ENCODE results near the gene WIPF1.

WIPF1 gene

DNA sequence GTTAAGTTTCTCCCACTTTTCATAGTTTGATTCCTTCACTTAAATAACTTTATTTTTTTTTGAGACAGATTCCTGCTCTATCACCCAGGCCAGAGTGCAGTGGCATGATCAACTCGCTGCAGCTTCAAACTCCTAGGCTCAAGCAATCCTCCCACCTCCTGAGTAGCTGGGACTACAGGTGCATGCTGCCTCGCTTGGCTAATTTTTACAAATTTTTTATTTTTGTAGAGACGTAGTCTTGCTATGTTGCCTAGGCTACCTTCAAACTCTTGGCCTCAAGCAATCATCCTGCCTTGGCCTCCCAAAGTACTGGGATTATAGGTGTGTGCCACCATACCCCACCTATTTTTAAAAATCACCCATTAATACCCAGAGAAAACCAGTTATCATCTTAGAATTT lies 14.2 kb upstream of the WIPF1 start:
- Histone ChIP-seq H2AK5ac (ENCODE audit: low read length, severe bottlenecking) (no peak overlapping the region), H3K23ac (ENCODE audit: low read length in 2 of 2) (no peak overlapping the region), H2BK15ac (ENCODE audit: low read depth, poor library complexity, severe bottlenecking) (no peak overlapping the region), H3K4me1 (ENCODE audit: control insufficient read depth, insufficient read depth, low read depth, low read length) (peaks cover 4% of the 10 kb centered on the region), H3K27ac (ENCODE audit: low read length, poor library complexity, severe bottlenecking) (no peak overlapping the region), H4K91ac (ENCODE audit: low read length) (no peak overlapping the region), H2BK120ac (ENCODE audit: low read depth, low read length) (no peak overlapping the region), H3K18ac (ENCODE audit: low read depth in 1 of 2, low read length in 2 of 2) (no peak overlapping the region), H4K8ac (ENCODE audit: low read length) (no peak overlapping the region), H3K9me3 (ENCODE audit: control insufficient read depth, low read length) (no peaks in the 10 kb centered on the region), H3K36me3 (ENCODE audit: control insufficient read depth in 1 of 2, insufficient read depth in 2 of 2, low read depth in 1 of 2, low read length in 2 of 2) (peaks cover 3% of the 10 kb centered on the region in 2 experiments), H2AFZ (ENCODE audit: low read depth, low read length) (no peak overlapping the region), H2BK12ac (ENCODE audit: low read length in 2 of 2) (no peak overlapping the region), H3K4me2 (ENCODE audit: low read length, poor library complexity, severe bottlenecking) (no peak overlapping the region), H3K9ac (ENCODE audit: low read length) (no peak overlapping the region), H3K4ac (ENCODE audit: low read depth in 1 of 2, low read length in 2 of 2) (no peak overlapping the region), H3K27me3 (ENCODE audit: control insufficient read depth in 1 of 2, insufficient read depth in 1 of 2, low read length in 2 of 2) (no peaks in the 10 kb centered on the region), H3K14ac (ENCODE audit: low read length in 2 of 2) (no peak overlapping the region), H2BK5ac (ENCODE audit: low read depth, low read length, poor library complexity, severe bottlenecking) (no peak overlapping the region), H3K79me1 (replicated peaks; ENCODE audit: low read length, poor library complexity, severe bottlenecking) (peaks cover 15% of the 10 kb centered on the region), H3K4me3 (ENCODE audit: insufficient read depth in 1 of 2, low read depth in 1 of 2, low read length in 2 of 2) (no peak overlapping the region)
- no peak for DNase-seq
- 98% methylated on average over 3 of the region's 3 CpGs for WGBS

DNA sequence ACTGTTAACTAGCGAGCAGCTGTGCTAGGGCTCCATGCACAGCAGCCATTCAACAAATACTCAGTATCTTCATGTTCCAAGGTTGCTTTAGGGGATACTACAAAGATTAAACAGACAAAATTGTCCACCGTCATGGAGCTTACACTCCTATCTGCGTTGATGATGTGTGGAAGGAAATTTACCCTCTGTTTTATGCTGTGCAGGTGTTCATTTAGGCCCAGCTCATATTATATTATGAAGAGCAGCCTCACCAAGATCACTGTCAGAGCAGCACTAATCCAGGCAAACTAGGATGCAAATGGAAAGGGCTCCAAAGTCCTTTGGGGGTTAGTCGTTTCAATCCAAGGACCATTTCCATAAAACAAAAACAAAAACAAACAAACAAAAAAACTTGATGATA lies 13.4 kb upstream of the WIPF1 start:
- 93% methylated on average over 2 of the region's 4 CpGs for WGBS

DNA sequence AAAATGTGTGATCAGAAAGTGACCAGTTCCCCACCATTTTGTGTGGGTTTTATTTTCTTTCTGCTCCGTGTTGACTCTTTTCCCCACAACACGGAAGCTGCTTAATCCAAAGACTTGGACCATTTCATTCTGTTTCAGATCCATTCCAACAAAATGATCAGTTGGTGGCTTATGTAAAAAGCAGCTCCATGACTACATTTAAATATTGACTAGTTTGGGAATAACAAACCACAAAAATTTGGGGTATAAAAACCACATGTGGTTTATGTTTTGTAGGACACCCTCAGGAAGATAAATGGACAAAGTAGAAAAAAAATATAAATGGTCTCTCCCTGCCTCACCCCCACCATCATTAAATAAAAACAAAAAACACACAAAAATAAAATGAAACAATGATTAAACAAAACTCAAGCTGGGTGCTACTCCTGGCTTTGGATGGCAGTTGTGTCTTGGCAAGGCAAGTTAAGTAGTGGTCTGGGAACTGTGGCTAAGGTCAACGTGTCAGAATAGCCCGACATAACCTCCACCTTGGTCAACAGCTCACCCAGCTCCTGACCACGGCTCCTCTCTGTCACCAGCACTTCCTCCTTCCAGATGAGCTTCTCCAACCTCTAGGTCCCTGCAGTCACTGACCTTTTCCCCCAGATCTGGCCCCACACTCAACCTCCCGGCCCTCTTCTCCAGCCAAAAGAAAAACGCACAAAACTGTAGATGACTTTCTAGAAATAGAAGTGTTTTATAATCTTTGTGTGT lies 12.8 kb upstream of the WIPF1 start:
- Histone ChIP-seq H3K9ac (ENCODE audit: low read length) (peak overlapping the region; percentile 74), H3K36me3 (ENCODE audit: control insufficient read depth in 1 of 2, insufficient read depth in 2 of 2, low read depth in 1 of 2, low read length in 2 of 2) (peaks cover 3% of the 10 kb centered on the region in 2 experiments), H3K79me1 (replicated peaks; ENCODE audit: low read length, poor library complexity, severe bottlenecking) (peaks cover 13% of the 10 kb centered on the region), H2BK120ac (ENCODE audit: low read depth, low read length) (no peak overlapping the region), H2AK5ac (ENCODE audit: low read length, severe bottlenecking) (no peak overlapping the region), H3K4me3 (ENCODE audit: insufficient read depth in 1 of 2, low read depth in 1 of 2, low read length in 2 of 2) (peak overlapping the region in 1 of 2 experiments; percentile 52), H3K23ac (ENCODE audit: low read length in 2 of 2) (no peak overlapping the region), H3K4me1 (ENCODE audit: control insufficient read depth, insufficient read depth, low read depth, low read length) (peaks cover 4% of the 10 kb centered on the region), H2BK12ac (ENCODE audit: low read length in 2 of 2) (no peak overlapping the region), H3K4ac (ENCODE audit: low read depth in 1 of 2, low read length in 2 of 2) (no peak overlapping the region), H3K4me2 (ENCODE audit: low read length, poor library complexity, severe bottlenecking) (no peak overlapping the region), H3K9me3 (ENCODE audit: control insufficient read depth, low read length) (no peaks in the 10 kb centered on the region), H3K27ac (ENCODE audit: low read length, poor library complexity, severe bottlenecking) (no peak overlapping the region), H2BK15ac (ENCODE audit: low read depth, poor library complexity, severe bottlenecking) (no peak overlapping the region), H3K14ac (ENCODE audit: low read length in 2 of 2) (no peak overlapping the region), H2BK5ac (ENCODE audit: low read depth, low read length, poor library complexity, severe bottlenecking) (no peak overlapping the region), H3K18ac (ENCODE audit: low read depth in 1 of 2, low read length in 2 of 2) (no peak overlapping the region), H4K8ac (ENCODE audit: low read length) (peak overlapping the region; percentile 72), H4K91ac (ENCODE audit: low read length) (no peak overlapping the region), H3K27me3 (ENCODE audit: control insufficient read depth in 1 of 2, insufficient read depth in 1 of 2, low read length in 2 of 2) (no peaks in the 10 kb centered on the region), H2AFZ (ENCODE audit: low read depth, low read length) (no peak overlapping the region)
- no peak for DNase-seq
- WGBS = 80% methylated on average over 5 of the region's 7 CpGs

More for the DNA sequence above, 13.4 kb upstream of the WIPF1 start:
- no peaks in the 10 kb centered on the region for H3K27me3 ChIP-seq (ENCODE audit: control insufficient read depth in 1 of 2, insufficient read depth in 1 of 2, low read length in 2 of 2)
- peaks cover 3% of the 10 kb centered on the region in 2 experiments for H3K36me3 ChIP-seq (ENCODE audit: control insufficient read depth in 1 of 2, insufficient read depth in 2 of 2, low read depth in 1 of 2, low read length in 2 of 2)
- no peak overlapping the region for H2BK12ac ChIP-seq (ENCODE audit: low read length in 2 of 2)
- no peak overlapping the region for H2BK15ac ChIP-seq (ENCODE audit: low read depth, poor library complexity, severe bottlenecking)
- H2AK5ac ChIP-seq (ENCODE audit: low read length, severe bottlenecking) = no peak overlapping the region
- H3K9ac ChIP-seq (ENCODE audit: low read length) = peak overlapping the region; percentile 74
- H3K14ac ChIP-seq (ENCODE audit: low read length in 2 of 2) = no peak overlapping the region
- H2AFZ ChIP-seq (ENCODE audit: low read depth, low read length) = no peak overlapping the region
- H3K4me2 ChIP-seq (ENCODE audit: low read length, poor library complexity, severe bottlenecking) = no peak overlapping the region
- H3K18ac ChIP-seq (ENCODE audit: low read depth in 1 of 2, low read length in 2 of 2) = no peak overlapping the region
- H3K79me1 ChIP-seq (replicated peaks; ENCODE audit: low read length, poor library complexity, severe bottlenecking) = peaks cover 13% of the 10 kb centered on the region
- H3K4ac ChIP-seq (ENCODE audit: low read depth in 1 of 2, low read length in 2 of 2) = no peak overlapping the region
- DNase-seq = no peak
- H3K27ac ChIP-seq (ENCODE audit: low read length, poor library complexity, severe bottlenecking) = no peak overlapping the region
- no peak overlapping the region for H3K23ac ChIP-seq (ENCODE audit: low read length in 2 of 2)
- H3K4me3 ChIP-seq (ENCODE audit: insufficient read depth in 1 of 2, low read depth in 1 of 2, low read length in 2 of 2) = no peak overlapping the region
- H3K9me3 ChIP-seq (ENCODE audit: control insufficient read depth, low read length) = no peaks in the 10 kb centered on the region
- H2BK5ac ChIP-seq (ENCODE audit: low read depth, low read length, poor library complexity, severe bottlenecking) = no peak overlapping the region
- no peak overlapping the region for H4K91ac ChIP-seq (ENCODE audit: low read length)
- H3K4me1 ChIP-seq (ENCODE audit: control insufficient read depth, insufficient read depth, low read depth, low read length) = peaks cover 4% of the 10 kb centered on the region
- no peak overlapping the region for H4K8ac ChIP-seq (ENCODE audit: low read length)
- no peak overlapping the region for H2BK120ac ChIP-seq (ENCODE audit: low read depth, low read length)

DNA sequence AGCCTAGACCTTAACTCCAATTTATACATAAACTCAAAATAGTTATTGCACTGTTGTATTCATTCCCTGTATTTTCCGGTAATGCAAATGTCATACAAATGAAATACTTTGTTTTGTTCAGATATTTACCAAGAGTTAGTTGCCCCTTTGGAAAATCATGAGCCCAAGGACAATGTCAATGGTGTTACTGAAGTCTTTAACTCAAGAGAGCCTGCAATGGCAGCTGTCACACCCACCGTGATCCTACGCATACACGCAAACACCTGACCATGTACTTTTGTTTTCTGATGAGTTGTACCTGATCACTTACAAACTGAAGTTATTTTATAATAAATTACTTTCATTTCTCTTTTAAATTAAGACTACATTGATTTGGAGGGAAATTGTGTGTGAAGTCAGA lies 11.7 kb upstream of the WIPF1 start:
- H2AK5ac ChIP-seq (ENCODE audit: low read length, severe bottlenecking) = no peak overlapping the region
- no peak overlapping the region for H3K27ac ChIP-seq (ENCODE audit: low read length, poor library complexity, severe bottlenecking)
- H2AFZ ChIP-seq (ENCODE audit: low read depth, low read length) = no peak overlapping the region
- WGBS = no CpG with 5 or more reads among the region's 4 CpGs
- H3K9me3 ChIP-seq (ENCODE audit: control insufficient read depth, low read length) = no peaks in the 10 kb centered on the region
- no peak overlapping the region for H2BK15ac ChIP-seq (ENCODE audit: low read depth, poor library complexity, severe bottlenecking)
- no peak overlapping the region for H3K18ac ChIP-seq (ENCODE audit: low read depth in 1 of 2, low read length in 2 of 2)
- no peak overlapping the region for H3K4ac ChIP-seq (ENCODE audit: low read depth in 1 of 2, low read length in 2 of 2)
- H2BK5ac ChIP-seq (ENCODE audit: low read depth, low read length, poor library complexity, severe bottlenecking) = no peak overlapping the region
- no peaks in the 10 kb centered on the region for H3K27me3 ChIP-seq (ENCODE audit: control insufficient read depth in 1 of 2, insufficient read depth in 1 of 2, low read length in 2 of 2)
- no peak overlapping the region for H2BK120ac ChIP-seq (ENCODE audit: low read depth, low read length)
- no peak overlapping the region for H3K23ac ChIP-seq (ENCODE audit: low read length in 2 of 2)
- peak overlapping the region; percentile 74 for H3K9ac ChIP-seq (ENCODE audit: low read length)
- H4K8ac ChIP-seq (ENCODE audit: low read length) = no peak overlapping the region
- no peak overlapping the region for H2BK12ac ChIP-seq (ENCODE audit: low read length in 2 of 2)
- H3K79me1 ChIP-seq (replicated peaks; ENCODE audit: low read length, poor library complexity, severe bottlenecking) = peaks cover 18% of the 10 kb centered on the region
- no peak overlapping the region for H3K4me3 ChIP-seq (ENCODE audit: insufficient read depth in 1 of 2, low read depth in 1 of 2, low read length in 2 of 2)
- no peak overlapping the region for H4K91ac ChIP-seq (ENCODE audit: low read length)
- H3K4me2 ChIP-seq (ENCODE audit: low read length, poor library complexity, severe bottlenecking) = no peak overlapping the region
- no peak overlapping the region for H3K14ac ChIP-seq (ENCODE audit: low read length in 2 of 2)
- no peak for DNase-seq
- peaks cover 4% of the 10 kb centered on the region for H3K4me1 ChIP-seq (ENCODE audit: control insufficient read depth, insufficient read depth, low read depth, low read length)
- H3K36me3 ChIP-seq (ENCODE audit: control insufficient read depth in 1 of 2, insufficient read depth in 2 of 2, low read depth in 1 of 2, low read length in 2 of 2) = peaks cover 3% of the 10 kb centered on the region in 2 experiments
